Suprapubic skin (tissue), 3 donors: ENCODE results near the gene PRSS8.

Experiments used
- EP300 ChIP-seq: sonication (generic); formaldehyde crosslinking; IDR thresholded peaks from one replicate; pipeline ENCODE4 v1.6.1; 2017; ENCODE audit warnings: antibody characterized with exemption
- POLR2A ChIP-seq, 2 donors: fragments of 450-650 bp; IDR thresholded peaks; one replicate each; pipeline ENCODE4 v1.6.1; 2017; ENCODE audit warnings: antibody characterized with exemption in 2 of 2, mild to moderate bottlenecking in 2 of 2, moderate library complexity in 2 of 2
- TF ChIP-seq, protein P1 (sequence below), 2 donors: fragments of 200-600 bp in 1 of 2; fragments of 450-650 bp in 1 of 2; sonication (generic) in 1 of 2; IDR thresholded peaks; one replicate each; pipeline ENCODE4 v1.5.1; 2016 to 2019; ENCODE audit warnings: antibody characterized with exemption in 2 of 2, mild to moderate bottlenecking in 1 of 2, moderate library complexity in 1 of 2

DNA sequence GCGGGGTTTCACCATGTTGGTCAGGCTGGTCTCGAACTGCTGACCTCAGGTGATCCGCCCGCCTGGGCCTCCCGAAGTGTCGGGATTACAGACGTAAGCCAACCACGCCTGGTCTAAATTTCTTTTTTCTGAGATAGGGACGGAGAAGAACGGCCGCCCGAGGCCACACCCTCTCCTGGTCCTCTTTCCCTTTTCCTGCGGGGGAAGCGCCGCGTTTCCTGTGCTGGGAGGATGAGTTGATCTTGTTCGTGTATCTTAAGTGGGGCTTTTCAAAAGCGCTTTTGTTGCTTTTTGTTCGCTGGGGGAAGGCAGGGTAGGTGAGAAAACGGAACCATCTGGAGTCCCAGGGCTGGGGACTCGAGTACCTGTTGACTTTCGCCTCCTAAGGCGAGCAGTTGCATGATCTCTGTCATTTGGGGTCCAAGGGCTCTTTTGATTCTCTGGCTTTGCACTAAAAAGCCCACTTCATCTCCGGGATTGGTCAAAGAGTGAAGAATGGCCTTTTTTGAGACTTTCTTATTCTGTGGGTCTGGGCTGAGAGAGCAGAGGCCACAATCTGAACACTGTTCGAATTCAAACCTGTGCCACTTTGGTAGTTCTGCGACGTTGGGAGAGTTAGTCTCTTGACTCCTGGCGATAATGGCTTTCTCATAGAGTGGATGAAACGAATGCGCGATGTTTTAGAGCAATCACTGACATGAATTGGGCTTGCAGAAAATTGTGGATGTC lies 45.7 kb upstream of the PRSS8 start:
- TF ChIP-seq, protein P1, sequence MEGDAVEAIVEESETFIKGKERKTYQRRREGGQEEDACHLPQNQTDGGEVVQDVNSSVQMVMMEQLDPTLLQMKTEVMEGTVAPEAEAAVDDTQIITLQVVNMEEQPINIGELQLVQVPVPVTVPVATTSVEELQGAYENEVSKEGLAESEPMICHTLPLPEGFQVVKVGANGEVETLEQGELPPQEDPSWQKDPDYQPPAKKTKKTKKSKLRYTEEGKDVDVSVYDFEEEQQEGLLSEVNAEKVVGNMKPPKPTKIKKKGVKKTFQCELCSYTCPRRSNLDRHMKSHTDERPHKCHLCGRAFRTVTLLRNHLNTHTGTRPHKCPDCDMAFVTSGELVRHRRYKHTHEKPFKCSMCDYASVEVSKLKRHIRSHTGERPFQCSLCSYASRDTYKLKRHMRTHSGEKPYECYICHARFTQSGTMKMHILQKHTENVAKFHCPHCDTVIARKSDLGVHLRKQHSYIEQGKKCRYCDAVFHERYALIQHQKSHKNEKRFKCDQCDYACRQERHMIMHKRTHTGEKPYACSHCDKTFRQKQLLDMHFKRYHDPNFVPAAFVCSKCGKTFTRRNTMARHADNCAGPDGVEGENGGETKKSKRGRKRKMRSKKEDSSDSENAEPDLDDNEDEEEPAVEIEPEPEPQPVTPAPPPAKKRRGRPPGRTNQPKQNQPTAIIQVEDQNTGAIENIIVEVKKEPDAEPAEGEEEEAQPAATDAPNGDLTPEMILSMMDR (IDR thresholded peaks at IDR 0.05): no peak
- TF ChIP-seq EP300: no peak
- TF ChIP-seq POLR2A (IDR thresholded peaks at IDR 0.05): no peak
